Stimulated activated CD8-positive, alpha-beta memory T cell treated with anti-CD3 and anti-CD28 coated beads, Interleukin-7, amount 100 ng/mL, for 4 hours (primary cell): Measurements from ENCODE around the gene TWF2.

Experiments used
- DNase-seq, 2 donors: peaks; one replicate each; pipeline ENCODE4 v3.0.0-alpha.2; 2020; ENCODE audit warnings: low read depth in 2 of 2

The TWF2 gene

GRCh38 chr3:52222319-52223221 is 16.4 kb downstream of the TWF2 start:
- DNase-seq = no peak

GRCh38 chr3:52221563-52222318 is 17.2 kb downstream of the TWF2 start:
- no peak for DNase-seq

- DNase-seq = no peak
These were observed 17.8 kb downstream of the TWF2 start for GRCh38 chr3:52221141-52221562.

GRCh38 chr3:52220380-52221026 is 18.5 kb downstream of the TWF2 start:
- peak; percentile 72 to 76 for DNase-seq

- no peak for DNase-seq
These were observed 19.9 kb downstream of the TWF2 start for GRCh38 chr3:52218937-52219650.

- DNase-seq = no peak
These were observed 20.5 kb downstream of the TWF2 start for GRCh38 chr3:52218454-52218853.

- DNase-seq = no peak
These were observed 20.9 kb downstream of the TWF2 start for GRCh38 chr3:52218026-52218425.

GRCh38 chr3:52217409-52217805 is 21.6 kb downstream of the TWF2 start:
- no peak for DNase-seq

- DNase-seq = peak; percentile 52 to 55
These were observed 22.2 kb downstream of the TWF2 start for GRCh38 chr3:52216585-52217408.

GRCh38 chr3:52215351-52215750 is 23.6 kb downstream of the TWF2 start:
- no peak for DNase-seq

- DNase-seq = no peak
These were observed 25.1 kb downstream of the TWF2 start for GRCh38 chr3:52213901-52214300.

GRCh38 chr3:52213005-52213404 is 26.0 kb downstream of the TWF2 start:
- DNase-seq = no peak

- no peak for DNase-seq
These were observed 27.6 kb downstream of the TWF2 start for GRCh38 chr3:52211268-52211891.

GRCh38 chr3:52210550-52211046 is 28.4 kb downstream of the TWF2 start:
- DNase-seq = no peak

GRCh38 chr3:52210037-52210436 is 28.9 kb downstream of the TWF2 start:
- no peak for DNase-seq

GRCh38 chr3:52208556-52208955 is 30.4 kb downstream of the TWF2 start:
- no peak for DNase-seq

- no peak for DNase-seq
These were observed 33.1 kb downstream of the TWF2 start for GRCh38 chr3:52205727-52206372.

GRCh38 chr3:52204337-52205073 is 34.5 kb downstream of the TWF2 start:
- no peak for DNase-seq

- no peak for DNase-seq
These were observed 35.3 kb downstream of the TWF2 start for GRCh38 chr3:52203701-52204100.
